ENCODE results near the gene ITGAL.

DNA sequence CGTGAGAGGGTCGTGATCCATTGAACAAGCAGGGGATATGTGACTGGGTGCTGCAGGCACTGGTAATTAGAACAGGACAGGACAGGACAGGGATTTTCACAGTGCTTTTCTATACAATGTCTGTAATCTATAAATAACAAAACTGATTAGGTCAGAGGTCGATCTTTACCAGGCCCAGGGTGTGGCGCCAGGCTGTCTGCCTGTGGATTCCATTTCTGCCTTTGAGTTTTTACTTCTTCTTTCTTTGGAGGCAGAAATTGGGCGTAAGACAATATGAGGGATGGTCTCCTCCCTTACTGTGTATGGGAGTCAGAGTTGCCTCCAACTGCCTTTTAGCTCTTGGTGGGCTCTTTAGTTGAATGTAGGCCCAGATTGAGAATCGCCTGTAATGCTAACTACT is 87.1 kb downstream of the ITGAL start:
- TF ChIP-seq POLR2A (IDR thresholded peaks at IDR 0.05; ENCODE audit: low read length) (no peak), GATA1 (IDR thresholded peaks at IDR 0.05; ENCODE audit: low read depth, low read length) (no peak)
